NCI-H510A (cell line): ENCODE measurements around the gene MAGEA10.
"Not testable (repeated sequence)": the region's sequence is repeated elsewhere in the genome, so short reads cannot be mapped to it uniquely, and the experiment has no call there.

Source experiments
- DNase-seq: peaks from one replicate; lab custom pipeline; 2025; lab: John Stamatoyannopoulos, UW

Gene MAGEA10

GRCh38 chrX:152138388-152138784 is at the start of gene MAGEA10:
Gene MAGEA10 (minus strand): TSS chrX:152138577. CDS start chrX:152135620, 2,957 bp downstream.
- peak; percentile 46 for DNase-seq

GRCh38 chrX:152177497-152178269 is 39.3 kb upstream of the MAGEA10 start:
- no peak for DNase-seq

- no peak for DNase-seq
These were observed 38.7 kb upstream of the MAGEA10 start for GRCh38 chrX:152177052-152177451.

GRCh38 chrX:152175892-152176291 is 37.5 kb upstream of the MAGEA10 start:
- not testable (repeated sequence) for DNase-seq

- not testable (repeated sequence) for DNase-seq
These were observed 35.5 kb upstream of the MAGEA10 start for GRCh38 chrX:152173923-152174322.

GRCh38 chrX:152170621-152171020 is 32.2 kb upstream of the MAGEA10 start:
- no peak for DNase-seq

GRCh38 chrX:152165033-152165743 is 26.8 kb upstream of the MAGEA10 start:
- DNase-seq = no peak

GRCh38 chrX:152157042-152157441 is 18.7 kb upstream of the MAGEA10 start:
- no peak for DNase-seq

GRCh38 chrX:152155766-152156310 is 17.5 kb upstream of the MAGEA10 start:
- DNase-seq = no peak

- DNase-seq = no peak
These were observed 15.7 kb upstream of the MAGEA10 start for GRCh38 chrX:152154050-152154449.

- DNase-seq = no peak
These were observed 12.9 kb upstream of the MAGEA10 start for GRCh38 chrX:152151256-152151655.

- DNase-seq = no peak
These were observed 11.3 kb upstream of the MAGEA10 start for GRCh38 chrX:152149648-152150047.

GRCh38 chrX:152139589-152139988 is 1.2 kb upstream of the MAGEA10 start:
- DNase-seq = no peak

- DNase-seq = peak; percentile 11
These were observed 498 bp downstream of the MAGEA10 start for GRCh38 chrX:152137771-152138387.

GRCh38 chrX:152136312-152136711 is 2.1 kb downstream of the MAGEA10 start:
- DNase-seq = no peak

- DNase-seq = no peak
These were observed 6.9 kb downstream of the MAGEA10 start for GRCh38 chrX:152131525-152131924.

GRCh38 chrX:152129069-152129844 is 9.1 kb downstream of the MAGEA10 start:
- DNase-seq = not testable (repeated sequence)

- DNase-seq = no peak
These were observed 21.1 kb downstream of the MAGEA10 start for GRCh38 chrX:152117305-152117704.

GRCh38 chrX:152108527-152108926 is 29.9 kb downstream of the MAGEA10 start:
- no peak for DNase-seq

GRCh38 chrX:152103866-152104265 is 34.5 kb downstream of the MAGEA10 start:
- no peak for DNase-seq

GRCh38 chrX:152086141-152086540 is 52.2 kb downstream of the MAGEA10 start:
- no peak for DNase-seq
